Activated CD4-positive, alpha-beta T cell treated with anti-CD3 and anti-CD28 coated beads, Interleukin-10, Interleukin-2, amounts not matched to agents 100 ng/mL and 50 ng/mL, durations not matched to agents 16 hours and 8 hours (primary cell): ENCODE results near the gene MAP2K3.
"Not testable (repeated sequence)": the region's sequence is repeated elsewhere in the genome, so short reads cannot be mapped to it uniquely, and the experiment has no call there.

Source experiments
- DNase-seq: peaks from one replicate; pipeline ENCODE4 v3.0.0-alpha.2; 2020

The MAP2K3 gene

DNA sequence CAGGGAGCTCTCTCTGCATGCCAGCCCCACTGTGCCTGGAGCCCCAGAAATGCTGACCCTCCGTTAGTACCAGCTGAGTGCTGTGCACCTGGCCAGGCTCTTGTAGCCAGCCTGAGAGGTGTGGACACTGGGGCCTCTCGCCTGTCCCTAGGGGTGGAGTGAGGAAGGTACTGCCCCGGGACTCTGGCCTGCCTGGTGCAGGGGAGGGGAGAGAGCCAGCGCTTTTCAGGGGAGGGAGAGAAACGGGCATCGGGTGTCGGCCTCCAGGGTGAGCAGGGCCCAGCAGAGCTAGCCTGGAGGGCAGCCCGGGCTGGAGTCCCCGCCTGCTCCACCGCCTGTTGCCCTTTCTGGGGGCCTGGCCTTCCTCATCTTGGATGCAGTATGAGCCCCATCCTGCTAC is 13.1 kb downstream of the MAP2K3 start:
- DNase-seq, result no peak

DNA sequence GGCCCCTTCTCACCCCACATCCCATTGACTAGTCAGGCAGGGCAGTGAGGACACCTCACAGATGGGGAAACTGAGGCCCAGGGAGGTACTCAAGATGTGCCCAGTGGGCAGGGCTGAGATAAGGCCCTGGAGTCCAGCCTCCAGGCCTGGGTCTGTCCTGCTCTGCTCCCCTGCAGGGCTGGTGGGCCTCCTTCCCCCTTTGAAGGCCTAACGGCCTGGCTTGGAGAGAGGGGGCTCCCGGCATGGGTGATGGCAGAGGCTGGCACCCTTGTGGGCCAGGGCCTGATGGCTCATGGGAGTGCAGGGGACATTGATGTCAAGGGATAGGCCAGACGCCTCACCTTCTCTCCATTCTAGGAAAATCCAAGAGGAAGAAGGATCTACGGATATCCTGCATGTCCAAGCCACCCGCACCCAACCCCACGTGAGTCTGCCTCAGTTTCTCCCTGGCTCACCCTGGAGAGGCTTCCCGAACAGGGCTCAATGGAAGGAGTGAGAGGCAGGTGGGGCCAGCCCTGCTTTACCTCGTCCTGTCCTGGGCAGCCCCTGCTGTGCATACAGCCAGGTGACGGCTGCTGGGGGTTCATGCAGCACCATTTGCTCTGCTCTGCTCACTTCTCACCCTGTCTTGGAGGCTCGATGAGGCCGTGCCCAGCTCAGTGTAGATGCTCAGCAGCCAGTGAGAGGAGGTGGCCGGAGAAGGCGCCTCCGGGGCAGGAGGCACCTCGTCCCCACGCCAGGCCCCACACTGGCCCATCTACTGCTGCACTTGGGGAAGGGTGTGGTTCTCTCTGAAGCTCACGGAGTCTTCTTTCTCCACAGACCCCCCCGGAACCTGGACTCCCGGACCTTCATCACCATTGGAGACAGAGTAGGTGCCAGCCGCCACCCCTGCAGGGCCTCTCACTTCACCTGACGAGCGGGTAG is 13.8 kb downstream of the MAP2K3 start:
- no peak for DNase-seq

DNA sequence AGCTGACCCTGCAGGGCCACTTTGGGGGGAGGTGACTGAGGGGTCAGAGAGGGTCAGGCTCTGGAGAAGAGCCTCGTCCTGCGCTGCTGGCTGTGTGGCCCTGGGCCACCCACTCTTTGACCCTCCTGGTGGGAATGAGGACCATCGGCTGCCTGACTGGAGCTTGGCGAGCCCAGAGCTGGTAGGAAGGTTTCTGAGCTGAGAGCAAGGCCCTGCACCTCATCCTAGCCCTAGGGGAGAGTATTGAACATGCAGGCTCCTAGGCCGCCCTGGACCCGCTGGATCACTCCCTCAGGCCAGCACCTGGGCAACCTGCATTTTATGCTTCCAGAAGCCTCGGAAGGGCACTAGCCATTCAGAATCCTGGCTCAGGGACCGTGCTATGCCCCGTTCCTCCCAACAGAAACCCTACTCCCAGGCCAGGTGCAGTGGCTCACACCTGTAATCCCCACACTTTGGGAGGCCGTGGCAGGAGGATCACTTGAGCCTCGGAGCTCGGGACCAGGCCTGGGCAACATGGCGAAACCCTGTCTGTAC is 14.5 kb downstream of the MAP2K3 start:
- no peak for DNase-seq

DNA sequence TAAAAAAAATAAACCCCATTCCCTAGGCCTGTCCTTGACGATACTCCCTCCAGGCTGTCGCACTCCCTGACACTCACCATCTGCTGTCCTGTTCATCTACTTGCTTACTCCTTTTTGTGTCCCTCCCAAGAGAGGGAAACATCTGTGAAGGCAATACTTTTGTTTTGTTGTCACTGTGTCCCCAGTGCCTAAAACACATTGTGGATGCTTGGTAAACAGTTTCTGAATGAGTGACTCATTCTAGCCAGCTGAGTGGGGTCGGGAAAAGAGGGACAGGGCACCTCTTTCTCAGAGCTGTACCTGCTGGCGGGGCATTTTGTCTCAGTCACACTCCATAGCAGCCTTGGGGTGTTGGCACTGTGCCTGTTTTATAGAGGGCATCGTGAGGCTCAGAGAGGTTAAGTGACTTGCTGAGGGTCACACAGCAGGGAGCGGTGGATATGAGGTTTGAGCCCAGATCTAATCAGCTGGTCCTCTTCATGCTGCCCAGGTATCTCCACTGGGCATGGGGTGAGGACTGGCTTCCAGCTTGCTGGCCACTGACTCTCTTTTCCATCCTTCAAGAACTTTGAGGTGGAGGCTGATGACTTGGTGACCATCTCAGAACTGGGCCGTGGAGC is 15.6 kb downstream of the MAP2K3 start:
- DNase-seq, result no peak

DNA sequence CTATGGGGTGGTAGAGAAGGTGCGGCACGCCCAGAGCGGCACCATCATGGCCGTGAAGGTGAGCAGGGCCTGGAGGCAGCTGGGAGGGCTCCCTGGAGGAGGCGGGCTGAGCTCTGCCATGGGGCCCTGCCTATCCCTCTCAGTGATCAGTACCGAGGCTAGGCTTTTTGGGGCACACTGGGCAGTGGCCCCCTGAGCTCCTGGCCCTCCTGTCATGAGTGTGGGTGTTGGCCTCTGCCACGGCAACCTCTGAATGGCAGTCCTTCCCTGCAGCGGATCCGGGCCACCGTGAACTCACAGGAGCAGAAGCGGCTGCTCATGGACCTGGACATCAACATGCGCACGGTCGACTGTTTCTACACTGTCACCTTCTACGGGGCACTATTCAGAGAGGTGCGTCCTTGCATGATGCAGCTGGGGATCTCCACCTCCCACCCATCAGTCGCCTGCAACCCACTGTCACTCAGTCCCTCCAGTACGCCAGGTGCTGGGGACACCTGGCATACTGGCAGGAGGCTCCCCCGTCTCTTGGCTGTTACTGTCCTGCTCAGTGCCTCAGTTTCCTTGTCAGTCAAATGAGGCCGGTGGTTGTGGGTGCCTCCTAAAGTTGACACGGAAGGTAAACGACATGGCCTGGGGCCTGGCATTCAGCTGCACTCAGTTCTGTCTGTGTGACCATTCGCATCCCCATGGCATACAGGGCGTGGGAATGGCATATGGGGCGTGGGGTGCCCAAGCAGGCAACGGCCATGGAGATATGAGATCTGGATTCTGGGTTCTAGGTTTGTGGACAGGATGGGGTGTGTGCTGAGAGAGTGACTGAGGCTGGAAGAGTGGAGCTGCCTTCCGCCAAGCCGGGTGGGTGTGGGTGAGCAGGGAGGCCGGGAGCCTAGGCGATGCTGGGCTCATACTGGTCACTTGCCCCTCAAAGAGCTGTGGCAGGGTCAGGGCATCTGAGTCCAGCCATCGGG is 16.4 kb downstream of the MAP2K3 start:
- DNase-seq, result no peak

DNA sequence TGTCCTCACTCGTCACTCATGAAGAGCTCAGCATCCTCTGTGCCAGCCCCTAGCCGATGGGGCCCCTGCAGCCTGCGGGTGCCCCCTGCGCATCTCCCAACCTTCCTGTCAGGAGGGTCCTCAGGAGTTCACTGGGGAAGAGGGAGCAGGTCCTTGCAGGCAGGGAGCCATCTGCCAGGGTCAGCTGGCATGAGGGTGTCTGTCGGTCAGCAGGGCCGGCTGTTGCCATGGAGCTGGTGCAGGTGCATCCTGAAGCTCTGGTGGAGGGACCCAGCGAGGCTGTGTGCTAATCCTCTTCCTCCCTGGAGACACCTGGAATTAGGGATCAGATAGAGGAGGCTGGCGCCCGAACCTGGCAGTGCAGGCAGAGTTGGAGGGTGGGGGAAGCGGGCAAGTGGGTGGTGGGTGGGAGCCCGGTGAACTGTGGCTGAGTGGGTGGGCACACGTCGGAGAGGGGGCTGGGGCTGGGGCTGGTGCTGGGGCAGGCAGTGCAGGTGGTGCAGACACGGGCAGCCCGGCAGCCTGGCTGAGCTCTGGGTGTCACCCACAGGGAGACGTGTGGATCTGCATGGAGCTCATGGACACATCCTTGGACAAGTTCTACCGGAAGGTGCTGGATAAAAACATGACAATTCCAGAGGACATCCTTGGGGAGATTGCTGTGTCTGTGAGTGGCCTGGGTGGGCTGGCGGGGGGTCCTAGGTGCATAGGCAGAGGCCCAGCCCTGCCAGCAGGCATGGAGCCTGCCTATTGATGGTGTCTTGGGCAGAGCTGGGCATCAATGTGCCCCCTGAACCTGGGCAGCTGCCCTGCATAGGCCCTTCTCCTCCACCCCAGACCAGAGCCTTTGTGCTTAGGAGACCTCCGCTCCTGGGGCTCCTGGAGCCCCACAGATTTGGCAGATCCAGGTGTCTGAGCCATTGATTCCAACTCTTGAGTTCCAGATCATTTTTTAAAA is 17.4 kb downstream of the MAP2K3 start:
- DNase-seq, result no peak

DNA sequence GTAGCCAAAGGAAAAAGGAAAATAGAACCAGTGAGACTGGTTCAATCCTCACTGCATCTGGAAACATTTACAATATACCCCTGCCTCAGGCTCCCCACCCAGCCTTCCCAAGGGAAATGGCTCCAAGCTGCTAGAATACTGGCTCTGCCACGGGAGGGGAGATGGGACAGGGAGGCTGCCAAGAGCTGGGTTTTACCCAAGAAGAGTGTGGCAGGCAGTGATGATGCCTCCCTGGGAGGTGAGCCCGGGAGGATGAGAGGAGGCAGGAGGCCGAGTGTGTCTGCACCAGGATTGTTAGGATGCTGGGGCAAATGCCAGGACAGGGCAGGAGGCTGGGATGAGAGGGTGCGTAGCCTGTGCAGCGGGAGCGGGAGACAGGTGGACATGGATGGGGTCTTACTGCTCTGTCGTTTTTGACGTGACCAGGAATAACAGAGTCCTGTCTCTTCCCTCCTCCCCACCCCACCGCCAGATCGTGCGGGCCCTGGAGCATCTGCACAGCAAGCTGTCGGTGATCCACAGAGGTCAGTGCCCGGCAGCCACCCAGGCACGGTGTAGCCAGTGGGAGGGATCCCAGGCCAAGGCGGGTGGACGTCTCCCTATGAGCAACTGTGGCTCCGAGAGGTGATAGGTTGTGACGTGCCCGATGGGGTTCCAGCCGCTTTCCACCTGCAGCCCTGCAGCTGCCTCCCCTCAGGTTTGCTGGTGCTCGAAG is 18.4 kb downstream of the MAP2K3 start:
- no peak for DNase-seq

DNA sequence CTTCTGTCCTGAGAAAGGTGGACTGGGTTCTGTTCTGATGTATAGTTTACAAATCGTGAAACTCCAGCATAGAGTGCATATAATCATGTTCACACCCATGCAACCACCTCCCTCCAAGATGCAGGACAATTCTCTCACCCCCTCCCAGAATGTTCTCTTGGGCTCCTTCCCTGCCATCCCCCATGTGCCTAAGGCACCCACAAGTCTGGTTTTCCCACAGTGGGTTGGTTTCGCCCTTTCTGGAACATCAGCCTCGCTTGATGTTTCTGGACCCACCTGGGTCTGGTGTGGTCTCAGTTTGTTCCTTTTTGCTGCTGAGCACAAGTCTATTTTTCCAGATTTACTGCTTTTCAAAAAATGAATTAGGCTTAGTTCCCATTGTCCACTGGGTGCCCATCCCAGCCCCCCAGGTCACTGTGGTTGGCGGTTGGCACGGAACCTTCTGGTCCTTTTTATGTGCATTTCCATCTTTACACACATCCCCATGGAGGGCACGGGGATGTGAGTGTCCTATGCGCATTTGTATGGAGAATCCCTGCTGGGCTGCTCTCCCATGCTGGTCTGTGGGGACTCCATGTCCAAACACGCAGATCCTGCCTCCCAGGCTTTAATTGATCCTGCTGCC is 19.0 kb downstream of the MAP2K3 start:
- DNase-seq, result no peak

DNA sequence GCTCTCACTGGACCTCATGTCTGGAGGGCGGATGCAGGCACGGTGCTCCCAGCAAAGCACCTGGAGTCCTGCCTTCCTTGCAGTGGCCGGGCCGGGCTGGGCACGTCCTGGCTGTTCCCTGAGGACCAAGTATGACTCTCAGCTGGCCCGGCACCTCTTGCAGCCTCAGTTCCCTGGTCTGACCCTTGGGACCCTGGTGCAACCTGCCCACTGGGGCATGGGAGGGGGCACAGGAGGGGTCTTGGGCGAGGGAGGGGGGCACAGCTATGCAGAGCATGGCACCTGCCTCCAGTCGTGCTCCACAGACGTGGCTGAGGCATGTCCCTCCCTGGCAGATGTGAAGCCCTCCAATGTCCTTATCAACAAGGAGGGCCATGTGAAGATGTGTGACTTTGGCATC is 19.6 kb downstream of the MAP2K3 start:
- no peak for DNase-seq

DNA sequence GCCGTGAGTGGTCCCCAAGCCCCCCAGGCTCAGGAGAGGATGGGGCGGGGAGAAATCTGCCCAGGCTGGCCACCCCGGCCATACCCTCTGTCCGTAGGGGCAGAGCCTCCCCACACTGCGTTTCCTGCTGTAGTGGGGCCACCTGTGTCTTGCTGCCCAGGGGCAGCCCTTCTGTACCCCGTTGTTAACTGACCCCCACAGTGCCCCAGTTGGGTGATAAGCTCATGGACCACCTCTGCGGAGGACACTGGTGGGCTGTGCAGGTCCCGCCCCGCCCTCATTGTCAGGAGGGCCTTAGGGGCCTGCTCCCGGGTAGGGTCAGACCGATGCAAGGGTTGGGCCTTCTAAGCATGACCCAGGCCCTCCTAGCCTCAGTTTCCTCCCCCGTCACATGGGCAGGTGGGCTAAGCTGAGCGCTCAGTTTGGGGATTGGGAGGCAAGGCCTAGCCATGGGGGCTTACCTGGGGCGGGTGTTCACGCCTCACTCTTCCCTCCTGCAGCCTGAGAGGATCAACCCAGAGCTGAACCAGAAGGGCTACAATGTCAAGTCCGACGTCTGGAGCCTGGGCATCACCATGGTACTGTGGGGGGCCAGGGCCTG is 20.1 kb downstream of the MAP2K3 start:
- not testable (repeated sequence) for DNase-seq

DNA sequence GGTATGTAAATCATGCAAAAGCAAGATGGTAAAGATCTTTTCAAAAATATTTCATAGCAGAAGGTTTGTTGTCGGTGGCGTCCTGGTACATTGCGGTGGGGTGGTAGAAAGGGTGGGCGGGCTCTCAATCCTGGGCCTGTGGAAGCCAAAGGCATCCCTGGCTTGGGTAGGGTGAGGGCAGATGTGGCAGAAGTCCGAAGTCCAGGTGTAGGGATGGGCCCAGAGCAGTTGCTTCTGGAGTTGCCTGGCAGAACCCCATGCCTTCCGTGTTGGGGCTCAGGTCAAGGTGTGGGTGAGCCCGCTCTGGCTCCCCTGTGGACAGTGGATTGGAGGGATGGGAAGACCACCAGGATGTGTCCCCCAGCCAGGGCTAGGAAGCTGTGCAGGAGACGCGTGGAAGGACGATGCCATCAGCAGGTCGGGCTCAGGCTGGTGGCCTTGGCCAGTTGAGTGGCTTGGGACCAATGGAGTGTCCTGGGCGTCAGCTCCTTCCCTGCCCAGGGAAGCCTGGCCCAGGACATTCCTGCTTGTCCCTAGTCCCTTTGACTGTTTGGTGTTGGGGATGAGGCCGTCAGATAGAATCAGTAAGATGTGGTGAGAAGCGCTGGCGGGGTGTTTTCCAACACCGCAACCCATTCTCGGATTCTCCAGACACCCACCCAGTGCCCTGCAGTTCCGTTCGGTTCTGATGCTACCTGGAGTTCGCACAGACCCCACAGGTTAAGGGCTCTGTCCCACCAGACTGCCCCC is 21.1 kb downstream of the MAP2K3 start:
- not testable (repeated sequence) for DNase-seq

DNA sequence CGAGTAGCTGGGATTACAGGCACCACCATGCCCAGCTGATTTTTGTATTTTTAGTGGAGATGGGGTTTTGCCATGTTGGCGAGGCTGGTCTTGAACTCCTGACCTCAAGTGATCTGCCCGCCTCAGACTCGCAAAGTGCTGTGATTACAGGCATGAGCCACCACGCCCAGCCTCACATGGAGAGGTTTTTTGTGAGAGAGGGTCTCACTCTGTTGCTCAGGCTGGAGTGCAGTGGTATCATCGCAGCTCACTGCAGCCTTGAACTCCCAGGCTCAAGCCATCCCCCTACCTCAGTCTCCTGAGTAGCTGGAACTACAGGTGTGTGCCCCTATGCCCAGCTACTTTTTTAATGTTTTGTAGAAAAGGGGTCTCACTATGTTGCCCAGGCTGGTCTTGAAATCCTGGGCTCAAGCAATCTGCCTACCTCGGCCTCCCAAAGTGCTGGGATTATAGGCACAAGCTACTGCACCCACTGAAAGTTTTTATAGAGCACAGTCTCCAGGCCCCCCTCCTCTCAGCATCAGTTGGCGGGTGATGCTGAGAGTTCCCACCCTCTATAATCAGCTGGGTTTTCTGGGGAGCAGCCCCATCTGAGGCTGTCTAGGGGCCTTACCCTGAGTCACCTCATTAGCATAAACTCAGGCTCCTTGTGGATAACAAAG is 22.2 kb downstream of the MAP2K3 start:
- DNase-seq, result not testable (repeated sequence)

DNA sequence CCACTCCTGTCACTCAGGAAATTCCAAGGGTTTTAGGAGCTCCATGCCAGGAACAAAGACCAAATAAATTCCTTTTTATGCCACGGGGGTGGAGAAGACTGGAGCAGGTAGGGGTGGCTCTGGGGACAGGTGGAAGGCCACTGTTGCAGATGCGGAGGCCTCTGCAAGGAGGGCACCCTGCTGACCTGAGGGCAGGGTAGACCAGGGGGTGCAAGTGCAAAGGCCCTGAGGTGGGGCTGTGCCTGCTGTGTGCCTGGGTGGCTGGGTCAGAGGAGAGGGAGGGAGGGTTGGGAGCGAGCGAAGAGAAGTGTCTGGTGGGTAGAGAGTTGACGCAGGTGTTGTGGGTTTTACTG is 22.7 kb downstream of the MAP2K3 start:
- not testable (repeated sequence) for DNase-seq

DNA sequence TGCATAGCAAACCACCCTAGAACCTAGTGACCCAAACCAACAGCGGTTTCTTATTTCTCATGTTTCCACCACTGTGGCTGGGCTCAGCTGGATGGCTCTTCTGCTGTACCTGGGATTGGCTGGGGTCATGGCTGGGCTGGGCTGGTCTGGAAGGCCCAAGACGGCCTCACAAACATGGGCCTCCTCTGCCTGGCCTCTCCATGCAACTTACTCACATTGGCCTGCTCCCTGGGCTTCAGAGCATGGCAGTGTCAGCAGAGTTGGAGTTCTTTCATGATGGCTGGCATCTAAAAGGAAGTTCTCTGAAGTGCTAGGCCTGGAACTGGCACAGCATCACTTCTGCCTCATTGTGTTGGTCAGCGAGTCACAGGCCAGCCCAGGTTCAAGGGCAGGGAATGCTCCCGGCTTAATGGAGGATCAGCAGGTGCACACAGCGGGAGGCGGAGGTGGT is 24.4 kb downstream of the MAP2K3 start:
- not testable (repeated sequence) for DNase-seq

DNA sequence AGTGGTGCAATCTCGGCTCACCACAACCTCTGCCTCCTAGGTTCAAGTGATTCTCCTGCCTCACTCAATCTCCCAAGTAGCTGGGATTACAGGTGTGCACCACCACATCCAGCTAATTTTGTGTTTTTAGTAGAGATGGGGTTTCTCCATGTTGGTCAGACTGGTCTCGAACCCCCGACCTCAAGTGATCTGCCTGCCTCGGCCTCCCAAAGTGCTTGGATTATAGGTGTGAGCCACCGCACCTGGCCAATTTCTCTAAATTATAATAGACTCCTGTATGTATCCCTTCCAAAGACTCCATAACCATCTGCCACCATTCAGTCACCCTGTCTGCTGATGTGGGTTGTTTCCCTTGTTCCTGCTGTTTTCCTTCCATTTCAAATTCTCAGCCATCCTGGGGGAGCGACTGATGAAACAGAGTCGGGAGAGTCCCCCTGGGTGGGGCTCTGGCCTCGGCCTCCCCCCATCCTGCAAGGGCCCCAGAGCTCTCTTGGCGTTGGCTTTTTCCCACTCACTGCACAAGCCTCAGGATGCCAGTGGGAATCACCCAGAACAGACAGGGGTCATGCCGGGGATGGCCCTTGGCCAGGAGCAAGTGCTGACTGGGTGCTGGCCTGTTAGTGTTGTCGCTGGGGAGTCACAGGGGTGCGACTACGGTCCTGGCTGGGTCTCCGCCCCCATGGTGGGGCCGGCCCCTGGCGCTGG is 25.7 kb downstream of the MAP2K3 start:
- DNase-seq, result not testable (repeated sequence)

DNA sequence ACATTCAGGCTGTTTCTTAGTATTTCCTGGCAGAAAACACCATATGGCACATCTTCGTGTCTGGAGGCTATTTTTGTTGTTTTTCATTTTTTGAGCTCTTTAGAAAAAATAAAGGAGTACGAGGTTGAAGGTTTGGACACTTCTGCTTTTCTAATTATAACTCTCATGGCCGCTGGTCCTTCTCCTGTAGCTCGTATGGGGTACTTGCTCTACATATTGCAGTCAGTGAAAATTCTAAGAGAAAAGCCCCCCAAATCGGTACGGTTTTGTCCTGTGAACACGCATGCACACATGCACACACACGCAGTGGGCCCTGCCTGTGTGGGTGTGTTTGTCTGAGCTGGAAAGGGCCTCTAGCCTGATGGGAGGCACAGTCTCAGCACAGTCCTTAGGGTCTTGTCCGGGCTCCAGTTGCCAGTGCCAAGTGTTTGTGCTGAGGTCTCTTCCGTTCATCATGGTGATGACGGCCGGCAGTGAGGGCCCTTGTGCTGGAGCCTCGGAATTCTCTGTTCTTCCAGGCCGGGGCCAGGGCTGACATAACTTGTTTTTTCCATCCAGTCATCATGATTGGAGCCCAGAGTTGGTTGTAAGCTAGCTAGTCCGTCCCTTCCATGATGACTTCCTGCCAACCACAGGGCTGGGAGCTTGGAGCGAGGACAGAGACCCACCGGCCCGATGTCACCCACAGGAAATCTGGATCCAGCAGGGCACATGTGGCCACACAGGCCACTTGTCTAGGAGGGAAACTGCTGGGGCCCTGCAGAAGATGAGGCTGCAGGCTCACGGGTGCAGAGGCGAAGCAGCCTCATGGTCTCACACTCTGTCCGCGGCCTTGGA is 26.5 kb downstream of the MAP2K3 start:
- DNase-seq, result not testable (repeated sequence)

DNA sequence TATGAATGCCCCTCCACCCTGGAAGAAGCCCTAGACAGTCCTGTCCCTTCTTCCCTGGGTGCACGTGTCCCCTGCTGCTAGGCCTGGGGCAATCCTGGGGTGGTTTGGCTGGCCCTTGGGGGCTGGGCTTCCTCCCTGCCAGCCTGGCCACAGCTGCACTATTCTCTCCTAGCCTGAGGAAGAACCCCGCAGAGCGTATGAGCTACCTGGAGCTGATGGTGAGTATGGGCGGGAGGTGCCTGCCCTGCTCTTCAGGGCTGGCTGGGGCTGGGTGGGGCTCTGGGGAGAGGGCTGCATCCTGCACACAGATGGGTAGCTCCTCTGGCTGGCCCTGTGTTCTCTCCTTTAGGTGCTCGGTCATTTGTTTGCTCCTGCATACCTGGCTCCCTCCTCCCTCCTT is 28.8 kb downstream of the MAP2K3 start:
- DNase-seq, result no peak
